ENCODE data around the gene SHISA2. TPM values are rescaled to one million over a fixed set of nuclear protein-coding genes. Genes with fewer than 3 reads are reported as not detected.
"Not testable (repeated sequence)": the region's sequence is repeated elsewhere in the genome, so short reads cannot be mapped to it uniquely, and the experiment has no call there.

The SHISA2 gene
- total RNA-seq, 4 donors from 2014 or later: 0.25 to 2.0 (median 1.1) TPM

GRCh38 chr13:26067601-26068000 lies 15.8 kb upstream of the SHISA2 start:
- DNase-seq (ENCODE audit: low spot score): no peak

GRCh38 chr13:26066492-26066891 lies 14.7 kb upstream of the SHISA2 start:
- DNase-seq (ENCODE audit: low spot score); ATAC-seq (ENCODE audit: low FRiP score): not testable (repeated sequence)

More at GRCh38 chr13:26067601-26068000, 15.8 kb upstream of the SHISA2 start:
- no peak for TF ChIP-seq CTCF (IDR thresholded peaks at IDR 0.05)
- no peak for ATAC-seq (ENCODE audit: low FRiP score)

- DNase-seq (ENCODE audit: low spot score) (no peak), ATAC-seq (ENCODE audit: low FRiP score) (no peak)
- TF ChIP-seq CTCF (IDR thresholded peaks at IDR 0.05): no peak
Observed at GRCh38 chr13:26062853-26063444, 11.1 kb upstream of the SHISA2 start.

- TF ChIP-seq CTCF (IDR thresholded peaks at IDR 0.05): no peak
- no peak for ATAC-seq (ENCODE audit: low FRiP score)
Observed at GRCh38 chr13:26061947-26062346, 10.1 kb upstream of the SHISA2 start.

GRCh38 chr13:26061256-26061655 lies 9.4 kb upstream of the SHISA2 start:
- no peak for DNase-seq (ENCODE audit: low spot score)
- no peak for TF ChIP-seq CTCF (IDR thresholded peaks at IDR 0.05)
- no peak for ATAC-seq (ENCODE audit: low FRiP score)

More at GRCh38 chr13:26061947-26062346, 10.1 kb upstream of the SHISA2 start:
- DNase-seq (ENCODE audit: low spot score): no peak

GRCh38 chr13:26060357-26060756 lies 8.5 kb upstream of the SHISA2 start:
- no peak for DNase-seq (ENCODE audit: low spot score)
- no peak for TF ChIP-seq CTCF (IDR thresholded peaks at IDR 0.05)
- no peak for ATAC-seq (ENCODE audit: low FRiP score)

GRCh38 chr13:26058704-26059103 lies 6.9 kb upstream of the SHISA2 start:
- no peak for TF ChIP-seq CTCF (IDR thresholded peaks at IDR 0.05)
- ATAC-seq (ENCODE audit: low FRiP score) (no peak), DNase-seq (ENCODE audit: low spot score) (no peak)
